Measurements from ENCODE around the gene PADI2. TPM values are rescaled to one million over a fixed set of nuclear protein-coding genes. Genes with fewer than 3 reads are reported as not detected.
"Not testable (repeated sequence)": the region's sequence is repeated elsewhere in the genome, so short reads cannot be mapped to it uniquely, and the experiment has no call there.

PADI2 gene
- total RNA-seq, 1 donor from 2014 or later: 0.49 TPM

GRCh38 chr1:17066361-17067068, 52.7 kb downstream of the PADI2 start:
- H3K36me3 Mint-ChIP-seq: no peaks in the 10 kb centered on the region
- H3K27me3 Mint-ChIP-seq (ENCODE audit: low read depth): no peaks in the 10 kb centered on the region
- no peak for DNase-seq (ENCODE audit: low spot score in 2 of 2, unreplicated experiment in 2 of 2)
- no peaks in the 10 kb centered on the region for H3K9me3 Mint-ChIP-seq
- H3K4me3 Mint-ChIP-seq: no peak overlapping the region
- H3K4me1 Mint-ChIP-seq: no peaks in the 10 kb centered on the region
- H3K27ac Mint-ChIP-seq: no peak overlapping the region
- no peak for TF ChIP-seq CTCF (IDR thresholded peaks at IDR 0.05; ENCODE audit: unreplicated experiment)

- no peaks in the 10 kb centered on the region for H3K9me3 Mint-ChIP-seq
- no peaks in the 10 kb centered on the region for H3K36me3 Mint-ChIP-seq
- no peaks in the 10 kb centered on the region for H3K27me3 Mint-ChIP-seq (ENCODE audit: low read depth)
- no peak overlapping the region for H3K27ac Mint-ChIP-seq
- H3K4me3 Mint-ChIP-seq: no peak overlapping the region
- no peak for TF ChIP-seq CTCF (IDR thresholded peaks at IDR 0.05; ENCODE audit: unreplicated experiment)
- DNase-seq (ENCODE audit: low spot score in 2 of 2, unreplicated experiment in 2 of 2): no peak
- H3K4me1 Mint-ChIP-seq: no peaks in the 10 kb centered on the region
These were observed 53.6 kb downstream of the PADI2 start for GRCh38 chr1:17065666-17066065.

GRCh38 chr1:17062751-17063150, 56.5 kb downstream of the PADI2 start:
- not testable (repeated sequence) for H3K9me3 Mint-ChIP-seq; H3K4me3 Mint-ChIP-seq; H3K36me3 Mint-ChIP-seq; H3K27me3 Mint-ChIP-seq (ENCODE audit: low read depth); H3K4me1 Mint-ChIP-seq; DNase-seq (ENCODE audit: low spot score in 2 of 2, unreplicated experiment in 2 of 2); H3K27ac Mint-ChIP-seq

GRCh38 chr1:17061892-17062291, 57.4 kb downstream of the PADI2 start:
- Mint-ChIP-seq H3K27ac (no peak overlapping the region), H3K27me3 (ENCODE audit: low read depth) (peaks cover 5% of the 10 kb centered on the region), H3K36me3 (no peaks in the 10 kb centered on the region), H3K4me3 (no peak overlapping the region), H3K4me1 (peaks cover 2% of the 10 kb centered on the region), H3K9me3 (no peaks in the 10 kb centered on the region)
- TF ChIP-seq CTCF (IDR thresholded peaks at IDR 0.05; ENCODE audit: unreplicated experiment): no peak
- DNase-seq (ENCODE audit: low spot score in 2 of 2, unreplicated experiment in 2 of 2): no peak

GRCh38 chr1:17061486-17061885, 57.8 kb downstream of the PADI2 start:
- no peaks in the 10 kb centered on the region for H3K36me3 Mint-ChIP-seq
- peaks cover 2% of the 10 kb centered on the region for H3K4me1 Mint-ChIP-seq
- H3K4me3 Mint-ChIP-seq: no peak overlapping the region
- DNase-seq (ENCODE audit: low spot score in 2 of 2, unreplicated experiment in 2 of 2): no peak
- no peak for TF ChIP-seq CTCF (IDR thresholded peaks at IDR 0.05; ENCODE audit: unreplicated experiment)
- no peaks in the 10 kb centered on the region for H3K9me3 Mint-ChIP-seq
- H3K27me3 Mint-ChIP-seq (ENCODE audit: low read depth): peaks cover 5% of the 10 kb centered on the region
- no peak overlapping the region for H3K27ac Mint-ChIP-seq

- Mint-ChIP-seq H3K4me1 (peaks cover 2% of the 10 kb centered on the region), H3K9me3 (no peaks in the 10 kb centered on the region), H3K36me3 (no peaks in the 10 kb centered on the region), H3K4me3 (no peak overlapping the region), H3K27ac (no peak overlapping the region), H3K27me3 (ENCODE audit: low read depth) (peaks cover 5% of the 10 kb centered on the region)
- no peak for DNase-seq (ENCODE audit: low spot score in 2 of 2, unreplicated experiment in 2 of 2)
- TF ChIP-seq CTCF (IDR thresholded peaks at IDR 0.05; ENCODE audit: unreplicated experiment): no peak
These were observed 58.9 kb downstream of the PADI2 start for GRCh38 chr1:17060306-17060749.

All from mesothelial cell of epicardium (in vitro differentiated cells).